ENCODE data around the gene SEPTIN2.

DNA sequence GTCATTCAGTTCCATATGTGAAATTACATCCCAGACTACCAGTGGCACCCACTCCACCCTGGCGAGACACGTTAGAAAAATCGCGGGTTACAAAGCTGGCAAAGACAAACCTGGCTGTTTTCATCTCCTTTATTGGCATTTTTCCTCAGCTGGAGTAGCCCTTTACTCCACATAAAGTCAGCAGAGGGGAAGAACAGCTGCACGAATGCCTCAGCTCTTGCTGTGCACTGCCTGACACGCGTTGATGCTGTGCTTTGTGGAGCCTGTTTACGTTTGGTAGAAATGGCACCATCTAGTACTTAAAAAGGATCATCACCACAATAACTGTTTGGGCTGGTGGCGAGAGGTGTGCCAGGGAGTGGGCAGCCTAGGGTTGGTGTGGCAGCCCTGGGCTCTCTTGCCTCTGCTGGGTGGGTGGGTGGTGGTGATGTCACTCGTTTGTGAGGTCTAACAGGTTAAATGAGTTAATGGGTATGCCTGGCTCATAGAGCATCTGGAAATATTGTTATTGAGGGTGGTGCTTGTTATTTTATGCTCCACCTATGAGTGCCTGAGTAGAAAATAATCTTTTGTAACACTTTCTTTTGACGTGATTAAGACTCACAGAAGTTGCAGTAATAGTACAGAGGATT, 56.8 kb downstream of the SEPTIN2 start:
- no peak for TF ChIP-seq EZH2 (IDR thresholded peaks at IDR 0.05; ENCODE audit: insufficient read depth, low read length)
- TF ChIP-seq, protein P1, sequence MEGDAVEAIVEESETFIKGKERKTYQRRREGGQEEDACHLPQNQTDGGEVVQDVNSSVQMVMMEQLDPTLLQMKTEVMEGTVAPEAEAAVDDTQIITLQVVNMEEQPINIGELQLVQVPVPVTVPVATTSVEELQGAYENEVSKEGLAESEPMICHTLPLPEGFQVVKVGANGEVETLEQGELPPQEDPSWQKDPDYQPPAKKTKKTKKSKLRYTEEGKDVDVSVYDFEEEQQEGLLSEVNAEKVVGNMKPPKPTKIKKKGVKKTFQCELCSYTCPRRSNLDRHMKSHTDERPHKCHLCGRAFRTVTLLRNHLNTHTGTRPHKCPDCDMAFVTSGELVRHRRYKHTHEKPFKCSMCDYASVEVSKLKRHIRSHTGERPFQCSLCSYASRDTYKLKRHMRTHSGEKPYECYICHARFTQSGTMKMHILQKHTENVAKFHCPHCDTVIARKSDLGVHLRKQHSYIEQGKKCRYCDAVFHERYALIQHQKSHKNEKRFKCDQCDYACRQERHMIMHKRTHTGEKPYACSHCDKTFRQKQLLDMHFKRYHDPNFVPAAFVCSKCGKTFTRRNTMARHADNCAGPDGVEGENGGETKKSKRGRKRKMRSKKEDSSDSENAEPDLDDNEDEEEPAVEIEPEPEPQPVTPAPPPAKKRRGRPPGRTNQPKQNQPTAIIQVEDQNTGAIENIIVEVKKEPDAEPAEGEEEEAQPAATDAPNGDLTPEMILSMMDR (IDR thresholded peaks at IDR 0.05; ENCODE audit: insufficient read depth, low read depth, low read length) = no peak

Data from astrocyte (in vitro differentiated cells and primary cell).